Measurements from ENCODE around the gene RALA.
"Not testable (repeated sequence)": the region's sequence is repeated elsewhere in the genome, so short reads cannot be mapped to it uniquely, and the experiment has no call there.

The RALA gene

DNA sequence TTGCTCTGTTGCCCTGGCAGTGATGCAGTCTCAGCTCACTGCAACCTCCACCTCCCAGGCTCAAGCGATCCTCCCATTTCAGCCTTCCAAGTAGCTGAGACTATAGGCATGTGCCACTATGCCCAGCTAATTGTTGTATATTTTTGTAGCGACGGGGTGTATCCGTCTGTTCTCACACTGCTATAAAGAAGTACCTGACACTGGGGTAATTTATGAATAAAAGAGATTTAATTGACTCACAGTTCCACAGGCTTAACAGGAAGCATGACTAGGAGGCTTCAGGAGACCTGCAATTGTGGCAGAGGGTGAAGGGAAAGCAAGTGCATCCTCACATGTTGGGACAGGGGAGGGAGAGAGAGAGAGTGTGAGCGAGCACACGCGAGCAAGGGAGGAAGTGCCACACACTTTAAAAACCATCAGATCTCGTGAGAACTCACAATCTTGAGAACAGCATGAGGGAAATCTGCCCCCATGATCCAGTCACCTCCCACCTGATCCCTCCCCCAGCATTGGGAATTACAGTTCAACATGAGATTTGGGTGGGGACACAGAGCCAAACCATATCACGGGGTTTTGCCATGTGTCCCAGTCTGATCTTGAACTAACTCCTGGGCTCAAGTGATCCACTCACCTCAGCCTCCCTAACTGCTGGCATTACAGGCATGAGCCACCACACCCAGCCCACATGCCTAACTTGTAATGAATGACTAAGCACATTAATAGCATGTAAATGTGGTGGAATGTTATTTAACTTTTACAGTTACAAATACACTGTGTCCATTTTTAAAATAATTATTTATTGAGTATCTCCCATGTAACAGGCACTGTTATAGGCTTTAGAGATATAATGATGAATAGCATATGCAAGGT lies 65.5 kb downstream of the RALA start:
- DNase-seq = no peak

DNA sequence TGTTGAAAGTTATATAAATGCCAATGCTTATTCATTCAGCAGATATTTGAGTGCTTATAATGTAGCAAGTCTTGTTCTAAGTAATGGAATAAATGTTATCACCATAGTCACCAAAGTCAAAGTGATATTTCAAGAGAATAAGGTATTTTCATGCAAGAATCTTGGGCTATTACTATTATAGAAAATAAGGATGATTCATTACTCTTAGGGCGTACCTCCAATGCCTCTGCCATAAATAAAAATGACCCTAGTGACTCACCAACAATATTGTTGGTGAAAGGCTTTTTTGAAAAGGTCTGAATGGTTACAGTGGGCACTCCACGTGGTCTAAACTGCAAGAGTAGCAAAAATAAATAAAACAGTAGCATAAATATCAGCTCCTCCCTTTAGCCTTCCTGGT lies 68.4 kb downstream of the RALA start:
- DNase-seq = no peak

DNA sequence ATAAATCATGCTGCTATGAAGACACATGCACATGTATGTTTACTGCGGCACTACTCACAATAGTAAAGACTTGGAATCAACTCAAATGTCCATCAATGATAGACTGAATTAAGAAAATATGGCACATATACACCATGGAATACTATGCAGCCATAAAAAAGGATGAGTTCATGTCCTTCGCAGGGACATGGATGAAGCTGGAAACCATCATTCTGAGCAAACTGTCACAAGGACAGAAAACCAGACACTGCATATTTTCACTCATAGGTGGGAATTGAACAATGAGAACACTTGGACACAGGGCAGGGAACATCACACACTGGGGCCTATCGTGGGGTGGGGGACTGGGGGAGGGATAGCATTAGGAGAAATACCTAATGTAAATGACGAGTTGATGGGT lies 69.7 kb downstream of the RALA start:
- DNase-seq = not testable (repeated sequence)

DNA sequence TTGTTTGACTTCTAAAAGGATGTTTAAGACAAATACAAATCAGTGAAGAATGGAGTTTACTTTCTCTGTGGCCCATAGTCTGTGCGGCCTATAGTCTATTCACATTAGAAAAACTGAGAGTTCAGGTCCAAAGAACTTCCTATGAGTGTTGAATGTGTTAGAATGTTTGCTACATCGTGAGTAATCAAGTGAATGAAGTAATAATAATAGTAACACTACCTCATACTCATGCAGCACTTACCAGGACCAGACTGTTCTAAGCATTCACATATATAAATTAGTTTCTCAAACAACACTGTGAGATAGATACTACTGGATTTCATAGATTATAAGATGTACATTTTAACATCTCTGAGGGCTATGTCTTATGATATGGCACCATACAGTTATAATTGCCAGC lies 70.4 kb downstream of the RALA start:
- no peak for DNase-seq

DNA sequence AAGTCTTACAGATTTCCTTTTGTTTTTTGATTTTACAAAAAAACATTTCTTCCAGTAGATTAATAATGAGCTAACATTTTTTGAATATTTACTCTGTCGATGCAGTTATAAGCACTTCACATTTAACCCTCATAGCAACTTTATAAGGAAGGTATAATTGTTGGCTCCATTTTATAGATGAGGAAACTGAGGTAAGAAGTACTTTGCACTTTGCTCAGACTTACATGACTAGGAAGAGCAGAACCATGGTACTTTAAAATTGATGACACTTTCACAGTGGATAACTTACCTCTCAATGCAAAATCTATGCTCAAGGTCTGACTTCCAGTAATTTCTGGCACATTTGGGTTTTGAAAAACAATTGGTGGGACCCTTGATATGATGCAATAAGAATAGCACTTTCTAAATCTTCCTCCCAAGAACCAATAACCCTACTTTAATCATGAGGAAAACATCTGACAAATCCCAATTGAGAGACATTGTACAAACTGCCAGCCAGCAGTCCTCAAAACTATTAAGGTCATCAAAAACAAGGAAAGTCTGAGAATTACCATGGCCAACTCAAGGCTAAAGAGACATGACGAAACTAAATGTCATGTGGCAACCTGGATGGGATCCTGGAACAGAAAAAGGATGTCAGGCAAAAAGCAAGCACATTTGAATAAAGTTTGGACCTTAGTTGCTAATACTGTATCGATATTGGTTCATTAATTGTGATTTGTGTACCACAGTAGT lies 72.6 kb downstream of the RALA start:
- DNase-seq = no peak

DNA sequence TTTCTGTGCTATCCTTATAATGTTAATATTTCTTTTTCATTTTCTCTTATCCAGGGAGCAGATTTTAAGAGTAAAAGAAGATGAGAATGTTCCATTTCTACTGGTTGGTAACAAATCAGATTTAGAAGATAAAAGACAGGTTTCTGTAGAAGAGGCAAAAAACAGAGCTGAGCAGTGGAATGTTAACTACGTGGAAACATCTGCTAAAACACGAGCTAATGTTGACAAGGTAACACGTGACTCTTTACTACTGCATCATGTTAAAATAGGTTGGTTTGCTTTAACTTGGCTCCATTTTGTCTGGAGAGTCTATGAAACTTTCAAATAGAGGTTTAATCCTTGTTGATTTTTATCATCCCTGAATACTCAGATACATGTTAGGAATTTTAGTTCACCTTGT lies 73.3 kb downstream of the RALA start:
- DNase-seq = no peak

DNA sequence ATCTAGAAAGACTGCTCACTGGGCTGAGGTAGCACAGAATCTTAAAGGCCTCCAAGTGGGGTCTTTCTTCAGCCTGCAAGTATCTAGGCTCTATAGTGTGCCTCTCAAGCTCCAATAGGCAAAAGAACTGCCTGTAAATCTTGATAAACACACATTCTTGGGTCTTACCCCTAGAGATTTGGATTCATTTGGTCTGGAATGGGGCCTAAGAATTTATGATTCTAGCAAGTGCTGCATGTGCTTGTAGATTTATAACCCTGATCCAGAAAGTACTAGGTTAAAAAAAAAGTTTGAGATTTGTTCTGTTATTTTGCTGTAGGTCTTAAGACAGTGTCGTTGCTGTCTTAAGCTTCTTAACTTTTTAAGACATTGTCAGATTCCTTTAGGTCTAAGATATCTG lies 74.1 kb downstream of the RALA start:
- DNase-seq = no peak

DNA sequence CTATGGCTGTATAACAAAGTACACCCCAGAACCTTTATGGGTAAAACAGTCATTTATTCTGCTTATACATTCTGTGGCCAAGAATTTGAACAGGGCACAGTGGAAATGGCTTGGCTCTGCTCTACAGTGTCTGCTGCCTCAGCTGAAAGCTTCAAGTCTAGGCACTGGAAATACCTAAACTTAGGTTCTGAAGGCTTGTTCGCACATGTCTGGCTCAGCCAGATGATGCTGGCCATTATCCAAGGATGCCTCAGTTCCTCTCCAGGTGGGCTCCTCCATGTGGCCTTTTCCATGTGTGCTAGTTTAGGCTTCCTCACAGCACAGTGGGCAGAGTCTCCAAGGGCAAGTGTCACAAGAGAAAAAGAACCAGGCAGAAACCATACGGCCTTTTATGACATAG lies 76.8 kb downstream of the RALA start:
- DNase-seq = no peak

DNA sequence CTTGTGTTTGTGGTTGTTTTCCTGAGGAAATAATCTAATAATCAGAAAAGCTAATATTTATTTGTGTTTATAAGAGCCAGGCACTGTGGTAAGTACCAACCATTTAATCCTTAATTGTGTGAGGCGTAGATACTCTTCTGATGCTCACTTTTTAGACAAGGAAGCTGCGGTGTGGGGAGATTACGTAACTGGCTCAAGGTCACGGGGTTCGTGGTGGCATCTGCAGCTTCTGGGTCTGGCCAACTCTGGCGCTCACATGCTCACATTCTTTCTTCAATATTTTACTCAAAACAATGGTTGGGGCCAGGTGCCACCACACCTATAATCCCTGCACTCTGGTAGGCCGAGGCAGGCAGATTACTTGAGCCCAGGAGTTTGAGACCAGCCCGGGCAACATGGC lies 77.6 kb downstream of the RALA start:
- DNase-seq = no peak

DNA sequence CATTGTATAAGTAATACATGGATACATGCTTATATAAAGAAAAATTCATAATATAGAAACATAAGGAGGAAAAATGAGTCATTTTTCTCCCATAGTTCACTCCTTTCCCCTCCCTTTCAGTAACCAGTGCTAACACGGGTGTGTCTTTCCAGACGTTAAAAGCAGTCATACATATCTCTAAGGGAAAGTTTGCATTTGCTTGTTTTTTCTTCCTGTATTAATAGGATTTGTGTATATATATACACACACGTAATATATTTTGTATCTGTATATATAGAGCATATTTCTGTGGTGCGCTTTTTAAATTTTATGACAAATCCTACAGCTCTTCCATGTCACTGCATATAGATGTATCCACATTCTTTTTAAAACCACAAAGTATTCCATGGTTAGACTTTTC lies 78.8 kb downstream of the RALA start:
- DNase-seq = no peak

DNA sequence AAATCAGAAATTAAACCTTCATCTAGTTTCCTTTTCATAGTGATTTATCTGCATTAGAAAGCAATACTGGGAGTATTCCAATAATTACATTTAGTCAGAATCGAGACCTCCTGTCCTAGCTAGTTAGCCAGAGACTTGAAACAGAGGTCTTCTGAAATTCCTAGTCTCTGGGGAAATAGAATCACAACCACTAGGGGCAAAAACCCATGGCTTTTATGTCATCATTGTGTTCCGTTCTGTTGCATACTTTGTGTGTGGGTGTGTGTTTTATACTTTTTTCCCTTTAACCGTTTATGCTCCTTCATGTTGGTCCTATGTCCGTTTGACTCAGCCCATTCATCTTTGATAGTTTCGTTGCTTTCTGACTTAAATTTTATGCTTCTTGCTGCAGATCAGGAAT lies 79.8 kb downstream of the RALA start:
- DNase-seq = no peak

DNA sequence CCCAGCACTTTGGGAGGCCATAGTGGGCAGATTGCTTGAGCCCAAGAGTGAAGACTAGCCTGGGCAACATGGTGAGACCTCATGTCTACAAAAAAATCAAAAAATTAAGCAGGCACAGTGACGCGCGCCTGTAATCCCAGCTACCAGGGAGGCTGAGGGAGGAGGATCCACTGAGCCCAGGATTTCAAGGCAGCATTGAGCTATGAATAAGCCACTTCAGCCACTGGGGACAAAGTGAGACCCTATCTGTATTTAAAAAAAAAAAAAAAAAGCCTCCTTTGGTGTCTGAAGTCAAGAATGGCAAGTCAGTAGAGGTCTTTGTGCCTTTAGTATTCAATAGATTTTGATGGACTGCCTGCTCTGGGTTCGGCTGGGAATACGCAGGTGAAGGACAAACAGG lies 85.7 kb downstream of the RALA start:
- DNase-seq = no peak

DNA sequence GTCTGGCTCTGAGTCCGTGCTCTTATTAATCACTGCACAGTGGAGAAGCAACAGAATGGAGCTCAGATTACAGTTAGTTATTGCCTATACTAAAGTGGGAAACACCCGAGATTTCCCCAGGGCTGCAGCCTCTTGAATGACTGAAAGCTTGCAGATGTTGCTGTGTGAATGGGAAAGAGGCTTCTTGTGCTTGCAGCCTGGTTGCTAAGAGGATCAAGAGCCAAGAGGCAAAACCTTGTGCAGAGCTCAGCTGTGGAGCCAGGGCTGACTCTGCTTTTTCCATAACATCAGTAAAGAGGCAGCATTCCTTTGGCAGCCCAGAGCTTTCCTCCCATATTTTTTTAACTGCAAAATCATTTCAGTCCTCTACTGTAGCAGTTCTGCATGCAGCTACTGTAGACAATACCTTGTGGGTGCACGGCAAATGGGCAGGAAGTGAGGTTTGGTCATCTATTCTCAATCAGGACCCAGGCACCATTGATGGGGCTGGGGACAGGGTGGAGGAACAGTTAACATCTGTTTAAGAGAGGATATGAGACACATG lies 86.5 kb downstream of the RALA start:
- DNase-seq = no peak

DNA sequence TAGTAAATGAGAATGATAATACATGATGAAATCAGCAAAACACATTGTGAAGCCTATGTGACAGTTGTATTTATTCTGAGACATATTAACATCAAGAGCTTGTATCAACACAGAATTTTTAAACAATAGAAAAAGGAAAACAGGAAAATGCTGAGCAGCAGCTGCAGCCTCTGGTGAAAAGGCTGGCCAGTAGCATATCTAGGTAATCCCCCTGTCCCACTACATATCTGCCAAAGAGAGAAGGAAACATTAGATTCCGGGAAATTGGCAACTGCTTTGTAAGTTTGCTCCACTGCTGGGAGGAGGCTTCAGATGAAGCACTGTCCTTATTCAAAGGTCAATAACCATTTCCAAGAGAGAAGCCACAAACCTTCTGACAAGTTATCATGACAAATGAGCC lies 89.4 kb downstream of the RALA start:
- DNase-seq = no peak

DNA sequence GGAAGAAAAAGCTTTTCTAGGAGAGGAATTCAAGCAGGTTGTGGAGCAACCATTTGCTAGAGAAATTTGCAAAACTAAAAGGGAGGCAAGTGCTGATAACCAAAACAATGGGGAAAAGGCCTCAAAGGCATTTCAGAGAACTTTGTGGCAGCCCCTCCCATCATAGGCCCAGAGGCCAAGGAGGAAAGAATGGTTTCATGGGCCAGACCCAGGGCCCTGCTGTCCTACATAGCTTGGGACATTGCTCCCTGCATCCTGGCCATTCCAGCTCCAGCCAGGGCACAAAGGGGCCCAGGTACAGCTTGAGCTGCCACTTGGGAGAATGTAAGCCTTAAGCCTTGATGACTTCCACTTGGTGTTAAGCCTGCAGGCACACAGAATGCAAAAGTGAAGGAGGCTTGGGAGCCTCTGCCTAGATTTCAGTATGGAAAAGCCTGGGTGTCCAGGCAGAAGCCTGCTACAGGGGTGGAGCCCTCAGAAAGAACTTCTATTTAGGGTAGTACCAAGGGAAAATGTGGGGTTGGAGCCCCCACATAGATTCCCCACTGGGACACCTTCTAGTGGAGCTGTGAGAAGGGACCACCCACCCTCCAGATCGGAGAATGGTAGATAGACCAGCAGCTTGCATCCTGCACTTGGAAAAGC lies 91.2 kb downstream of the RALA start:
- no peak for DNase-seq

DNA sequence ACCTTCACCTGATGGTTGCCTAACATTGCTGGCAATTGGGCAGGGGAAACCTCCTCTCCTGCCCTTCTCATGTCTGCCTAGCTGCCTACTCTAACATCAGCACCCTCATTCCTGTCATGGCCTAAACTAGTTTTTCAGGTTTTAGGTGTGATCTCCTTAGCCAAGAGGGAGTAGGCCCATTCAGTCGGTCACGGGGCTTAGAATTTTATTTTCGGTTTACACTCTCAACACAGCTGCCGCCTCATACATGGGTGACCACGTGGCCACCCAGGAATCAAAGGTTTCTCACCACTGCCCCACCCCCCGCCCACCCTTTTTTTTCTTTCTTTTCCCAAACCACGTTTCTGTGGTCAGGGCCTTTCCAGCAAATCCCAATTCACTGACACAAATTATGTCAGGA lies 97.2 kb downstream of the RALA start:
- no peak for DNase-seq

DNA sequence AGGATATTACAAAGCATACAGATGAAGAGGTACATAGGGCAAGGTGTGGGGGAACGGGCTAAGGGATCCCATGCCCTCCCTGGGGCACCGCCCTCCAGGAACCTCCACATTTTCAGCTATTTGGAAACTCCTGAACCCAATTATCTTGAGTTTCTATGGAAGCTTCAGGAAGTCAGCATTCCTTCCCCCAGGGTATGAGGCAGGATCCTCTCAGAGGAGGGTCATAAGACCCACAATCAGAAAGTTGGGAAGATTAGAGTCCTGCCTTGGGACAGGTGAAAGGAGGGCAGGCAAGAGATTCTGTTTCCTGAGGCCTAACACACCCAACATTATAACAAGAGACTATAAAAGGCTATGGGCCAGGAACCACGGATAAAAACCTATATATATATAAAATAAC lies 98.0 kb downstream of the RALA start:
- no peak for DNase-seq

DNA sequence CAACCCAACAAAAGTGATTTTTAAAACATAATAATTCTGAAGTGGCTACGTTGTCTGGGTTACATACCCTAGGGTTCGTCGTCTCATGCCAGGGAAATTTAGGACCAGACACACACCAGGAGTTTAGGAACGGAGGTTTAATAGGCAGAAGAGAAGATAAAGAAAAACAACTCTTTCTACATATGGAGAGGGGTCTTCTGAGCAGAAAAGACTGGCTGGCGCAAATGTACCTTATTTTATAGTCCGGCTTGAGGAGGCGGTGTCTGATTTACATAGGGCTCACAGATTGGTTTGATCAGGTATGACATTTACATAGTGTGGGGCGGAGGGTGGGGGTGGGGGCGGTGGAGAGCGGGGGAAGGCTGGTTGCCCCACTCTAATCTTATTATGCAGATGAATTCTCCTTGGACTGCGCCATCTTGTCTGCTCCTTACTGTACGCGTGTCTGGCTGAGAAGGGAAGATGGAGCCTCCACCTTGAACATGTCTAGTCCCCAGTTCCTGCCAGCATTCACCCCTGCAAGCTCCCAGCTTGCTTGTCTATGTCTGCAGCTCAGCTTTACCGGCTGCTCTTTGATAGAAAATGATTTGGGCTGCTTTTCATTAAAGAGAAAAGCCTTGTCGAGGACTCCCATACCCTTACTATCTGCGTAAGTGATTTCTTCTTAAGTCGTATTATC lies 98.7 kb downstream of the RALA start:
- DNase-seq = no peak

DNA sequence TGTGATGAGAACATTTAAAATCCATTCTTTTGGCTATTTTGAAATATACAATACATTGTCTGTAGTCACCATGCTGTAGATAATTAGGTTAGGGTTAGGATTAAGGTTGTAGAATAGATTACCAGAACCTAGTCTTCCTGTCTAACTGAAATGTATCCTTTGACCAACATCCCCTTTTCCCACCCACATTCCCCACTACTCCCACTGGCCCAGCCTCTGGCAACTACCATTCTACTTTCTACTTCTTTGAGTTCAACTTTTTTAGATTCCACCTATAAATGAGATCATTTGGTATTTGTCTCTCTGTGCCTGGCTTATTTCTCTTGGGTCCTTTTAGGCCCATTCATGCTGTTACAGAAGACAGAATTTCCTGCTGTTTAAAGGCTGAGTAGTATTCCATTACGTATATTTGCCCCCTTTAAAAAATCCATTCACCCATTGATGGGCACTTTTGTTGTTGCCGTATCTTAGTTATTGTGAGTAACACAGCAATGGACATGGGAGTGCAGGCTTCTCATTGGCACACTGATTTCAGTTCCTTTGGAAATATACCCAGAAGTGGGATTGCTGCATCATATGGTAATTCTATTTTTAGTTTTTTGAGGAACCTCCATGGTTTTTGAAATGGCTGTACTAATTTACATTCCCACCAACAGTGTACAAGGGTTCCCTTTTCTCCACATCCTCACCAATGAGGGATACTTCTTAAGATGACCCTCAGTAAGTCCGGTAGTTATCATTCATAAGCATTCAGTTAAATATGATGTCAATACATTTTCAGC lies 104.0 kb downstream of the RALA start:
- DNase-seq = no peak

DNA sequence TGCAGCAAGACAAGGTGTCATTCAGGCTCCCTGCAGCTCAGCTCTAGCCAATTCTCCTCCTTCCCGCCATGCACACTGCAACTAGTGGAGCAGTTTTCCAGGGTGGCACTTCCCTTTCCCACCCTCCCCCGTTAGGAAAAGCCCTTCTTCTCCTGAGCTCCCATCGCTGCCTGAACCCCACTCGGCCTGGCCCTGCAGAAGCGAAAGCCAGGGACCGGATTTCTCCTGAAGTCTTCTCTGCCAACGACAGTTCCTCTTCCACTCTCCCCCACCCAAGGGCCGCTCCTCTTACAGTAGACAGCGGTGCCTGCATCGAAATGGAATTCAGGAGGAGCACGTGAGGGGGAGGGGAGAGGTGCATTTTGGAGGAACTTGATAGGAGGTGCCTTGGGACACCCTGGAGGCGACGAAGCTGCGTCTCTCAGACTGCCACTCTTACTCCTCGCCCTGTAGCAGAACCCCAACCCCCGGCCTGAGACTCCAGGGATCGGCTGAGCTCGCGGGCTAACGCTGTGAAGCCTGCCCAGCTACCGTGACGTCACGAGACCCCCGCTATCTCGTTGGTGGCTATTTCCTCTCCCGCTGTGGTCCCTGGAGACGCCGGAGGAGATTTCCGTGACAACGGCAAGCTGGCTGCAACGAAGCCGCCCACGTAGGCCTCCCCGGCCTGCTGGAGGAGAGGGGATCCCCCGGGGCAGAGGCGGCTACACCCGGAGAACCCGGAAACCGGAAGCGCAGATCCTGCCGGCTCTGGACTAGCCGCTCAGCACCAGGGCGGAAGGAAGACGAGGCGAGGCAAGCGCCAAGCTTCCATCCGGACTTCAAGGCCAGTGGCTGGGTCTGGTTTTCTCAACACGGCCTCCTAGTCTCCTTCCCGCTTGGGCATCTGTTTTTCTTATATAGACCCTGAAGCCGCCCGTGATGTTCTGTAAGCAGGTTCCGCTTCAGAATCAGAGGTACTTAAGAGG lies 109.7 kb downstream of the RALA start:
- DNase-seq = peak; percentile 98
